GM10266 (cell line): ENCODE measurements around the gene IBA57.

ENCODE experiments used
- DNase-seq: peaks from one replicate; pipeline ENCODE4 v3.0.0; 2012; ENCODE audit errors: extremely low spot score
- TF ChIP-seq, protein P1 (sequence below): IDR thresholded peaks from 2 replicates; pipeline ENCODE4 v1.5.1; 2012; ENCODE audit warnings: mild to moderate bottlenecking, low read depth; ENCODE audit not compliant: control insufficient read depth, insufficient read depth; ENCODE audit errors: missing control alignments

IBA57 gene

GRCh38 chr1:228154021-228154669, 11.5 kb upstream of the IBA57 start:
- TF ChIP-seq, protein P1, sequence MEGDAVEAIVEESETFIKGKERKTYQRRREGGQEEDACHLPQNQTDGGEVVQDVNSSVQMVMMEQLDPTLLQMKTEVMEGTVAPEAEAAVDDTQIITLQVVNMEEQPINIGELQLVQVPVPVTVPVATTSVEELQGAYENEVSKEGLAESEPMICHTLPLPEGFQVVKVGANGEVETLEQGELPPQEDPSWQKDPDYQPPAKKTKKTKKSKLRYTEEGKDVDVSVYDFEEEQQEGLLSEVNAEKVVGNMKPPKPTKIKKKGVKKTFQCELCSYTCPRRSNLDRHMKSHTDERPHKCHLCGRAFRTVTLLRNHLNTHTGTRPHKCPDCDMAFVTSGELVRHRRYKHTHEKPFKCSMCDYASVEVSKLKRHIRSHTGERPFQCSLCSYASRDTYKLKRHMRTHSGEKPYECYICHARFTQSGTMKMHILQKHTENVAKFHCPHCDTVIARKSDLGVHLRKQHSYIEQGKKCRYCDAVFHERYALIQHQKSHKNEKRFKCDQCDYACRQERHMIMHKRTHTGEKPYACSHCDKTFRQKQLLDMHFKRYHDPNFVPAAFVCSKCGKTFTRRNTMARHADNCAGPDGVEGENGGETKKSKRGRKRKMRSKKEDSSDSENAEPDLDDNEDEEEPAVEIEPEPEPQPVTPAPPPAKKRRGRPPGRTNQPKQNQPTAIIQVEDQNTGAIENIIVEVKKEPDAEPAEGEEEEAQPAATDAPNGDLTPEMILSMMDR: no peak
- no peak for DNase-seq

- TF ChIP-seq, protein P1: no peak
- no peak for DNase-seq
These were observed 10.7 kb upstream of the IBA57 start for GRCh38 chr1:228154670-228155571.

DNA sequence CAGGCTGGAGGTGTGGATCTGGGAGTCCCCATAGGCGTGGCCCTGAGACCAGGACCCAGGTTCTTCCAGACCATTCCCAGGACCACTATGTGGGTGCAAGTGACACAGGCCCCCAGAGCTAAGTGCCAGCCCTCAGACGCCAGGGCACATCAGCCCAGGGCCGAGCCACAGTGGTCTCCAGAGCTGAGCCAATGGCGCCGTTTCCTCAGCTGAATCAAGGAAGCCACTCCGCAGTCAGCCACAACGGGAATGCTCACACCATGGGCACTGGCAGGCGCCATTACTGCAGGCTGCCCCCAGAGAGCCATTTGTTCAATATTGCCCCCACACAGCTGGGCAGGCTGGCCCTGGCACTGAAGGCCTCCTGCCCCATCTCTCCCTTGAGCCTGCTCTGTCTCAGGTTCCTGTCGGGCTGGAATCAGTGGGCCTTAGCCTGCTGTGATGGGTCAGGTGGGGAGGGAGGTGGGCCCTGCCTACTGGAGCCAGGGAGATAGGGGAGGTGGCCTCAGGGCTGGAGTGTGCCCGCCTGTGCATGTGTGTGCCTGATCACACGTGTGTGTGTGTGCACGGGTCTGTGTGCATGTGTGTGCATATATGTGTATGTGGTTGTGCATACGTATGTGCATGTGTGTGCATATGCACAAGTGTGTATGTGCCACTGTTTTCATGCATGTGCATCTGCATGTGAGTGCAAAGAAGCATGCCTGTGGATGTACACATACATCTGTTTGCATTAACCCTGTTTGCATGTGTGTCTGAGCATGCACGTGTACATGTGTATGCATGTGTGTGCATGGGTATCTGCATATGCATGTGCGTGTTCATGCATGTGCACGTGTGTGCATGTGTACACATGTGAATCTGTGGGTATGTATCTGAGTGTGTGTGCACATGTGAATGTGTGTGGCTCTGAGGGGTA, 9.7 kb upstream of the IBA57 start:
- TF ChIP-seq, protein P1: no peak
- DNase-seq: no peak

DNA sequence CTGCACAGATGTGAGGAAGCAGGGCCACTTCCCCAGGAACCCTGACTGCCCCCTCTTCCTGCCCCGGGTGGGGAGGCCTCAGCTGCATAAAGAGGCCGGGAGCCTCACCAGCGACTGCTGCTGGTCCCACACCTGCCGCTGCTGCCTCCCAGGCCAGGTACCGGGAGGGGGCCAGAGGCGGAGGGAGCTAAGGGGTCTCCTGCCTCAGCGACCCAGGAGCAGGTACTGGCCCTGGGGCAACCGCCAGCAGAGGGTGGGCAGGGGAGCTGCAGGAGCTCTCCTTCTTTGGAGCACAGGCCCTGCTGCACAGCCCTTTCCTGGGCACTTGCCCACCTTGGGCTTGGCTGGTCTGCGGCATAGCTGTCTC, 9.1 kb upstream of the IBA57 start:
- TF ChIP-seq, protein P1: no peak
- no peak for DNase-seq

DNA sequence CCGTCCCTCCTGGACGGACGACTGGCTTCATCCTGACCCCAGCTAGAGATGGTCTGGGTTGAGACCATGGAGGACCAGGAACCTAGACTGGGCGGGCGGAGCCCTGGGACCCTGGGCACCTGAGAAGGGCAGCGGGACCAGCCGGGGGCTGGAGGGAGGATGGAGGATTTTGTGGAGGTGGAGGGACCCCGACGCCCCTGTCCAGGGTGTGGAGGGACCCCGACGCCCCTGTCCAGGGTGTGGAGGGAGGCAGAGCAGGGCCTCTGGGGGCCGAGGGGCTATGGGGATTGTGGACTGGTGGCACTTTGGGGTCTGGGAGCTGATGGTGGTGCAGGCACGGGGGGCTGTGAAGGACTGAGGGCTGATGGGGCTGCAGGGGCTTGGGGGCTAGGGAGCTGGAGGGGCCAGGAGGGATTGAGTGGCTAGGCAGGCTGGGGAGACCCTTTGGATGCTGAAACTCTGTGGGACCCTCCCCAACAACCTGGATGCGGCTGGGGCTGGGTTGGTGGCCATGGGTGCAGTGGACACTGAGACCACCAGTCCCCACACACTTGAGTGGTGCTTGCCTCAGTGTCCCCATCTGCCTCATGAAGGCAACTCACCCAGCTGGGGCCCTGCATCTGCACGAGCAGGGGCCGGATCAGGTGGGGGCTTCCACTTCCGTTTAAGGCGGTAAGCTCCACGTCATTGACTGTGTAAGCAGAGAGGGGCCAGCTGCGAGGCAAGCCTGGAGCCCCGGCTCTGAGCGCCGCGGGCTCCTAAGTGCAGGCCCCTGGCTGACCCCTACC, 8.5 kb upstream of the IBA57 start:
- no peak for DNase-seq
- TF ChIP-seq, protein P1: no peak

- DNase-seq: no peak
- TF ChIP-seq, protein P1: no peak
These were observed 7.9 kb upstream of the IBA57 start for GRCh38 chr1:228157729-228158126.
